NB4 (cell line): ENCODE data around the gene EPS15.

Experiments used
- DNase-seq: peaks from one replicate; pipeline ENCODE4 v3.0.0; 2010; ENCODE audit warnings: low read depth
- H3K4me3 ChIP-seq: one replicate; pipeline ENCODE4 v1.5.1; 2011; ENCODE audit warnings: mild to moderate bottlenecking, low read depth, low read length, moderate library complexity
- MYC ChIP-seq: IDR thresholded peaks from 2 replicates; pipeline ENCODE4 v1.6.1; 2011; ENCODE audit warnings: low read depth, low read length
- POLR2A ChIP-seq: IDR thresholded peaks from 2 replicates; pipeline ENCODE4 v1.6.1; 2011; ENCODE audit warnings: mild to moderate bottlenecking; ENCODE audit not compliant: insufficient read length; ENCODE audit errors: extremely low read depth
- TF ChIP-seq, protein P1 (sequence below): IDR thresholded peaks from one replicate; pipeline ENCODE4 v1.5.1; 2012; ENCODE audit warnings: low read depth, low read length
- TF ChIP-seq, protein P2 (sequence below): IDR thresholded peaks from 2 replicates; pipeline ENCODE4 v1.6.1; 2011; ENCODE audit warnings: low read depth, low read length

EPS15 gene

DNA sequence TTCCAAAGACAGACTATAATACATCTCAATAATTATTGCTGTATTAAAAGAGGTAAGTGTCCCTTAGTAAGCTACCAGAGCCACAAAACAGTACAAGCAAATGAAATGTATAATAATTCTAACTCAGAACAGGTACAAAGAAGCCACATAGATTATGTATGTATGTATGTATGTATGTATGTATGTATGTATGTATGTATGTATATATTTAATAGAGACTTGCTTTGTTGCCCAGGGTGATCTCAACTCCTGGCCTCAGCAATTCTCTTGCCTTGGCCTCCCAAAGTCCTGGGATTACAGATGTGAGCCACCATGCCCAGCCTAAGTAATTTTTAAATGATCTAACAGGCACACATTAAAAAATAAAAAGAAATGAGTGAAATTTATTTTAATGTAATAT is 86.9 kb downstream of the EPS15 start:
- TF ChIP-seq, protein P1, sequence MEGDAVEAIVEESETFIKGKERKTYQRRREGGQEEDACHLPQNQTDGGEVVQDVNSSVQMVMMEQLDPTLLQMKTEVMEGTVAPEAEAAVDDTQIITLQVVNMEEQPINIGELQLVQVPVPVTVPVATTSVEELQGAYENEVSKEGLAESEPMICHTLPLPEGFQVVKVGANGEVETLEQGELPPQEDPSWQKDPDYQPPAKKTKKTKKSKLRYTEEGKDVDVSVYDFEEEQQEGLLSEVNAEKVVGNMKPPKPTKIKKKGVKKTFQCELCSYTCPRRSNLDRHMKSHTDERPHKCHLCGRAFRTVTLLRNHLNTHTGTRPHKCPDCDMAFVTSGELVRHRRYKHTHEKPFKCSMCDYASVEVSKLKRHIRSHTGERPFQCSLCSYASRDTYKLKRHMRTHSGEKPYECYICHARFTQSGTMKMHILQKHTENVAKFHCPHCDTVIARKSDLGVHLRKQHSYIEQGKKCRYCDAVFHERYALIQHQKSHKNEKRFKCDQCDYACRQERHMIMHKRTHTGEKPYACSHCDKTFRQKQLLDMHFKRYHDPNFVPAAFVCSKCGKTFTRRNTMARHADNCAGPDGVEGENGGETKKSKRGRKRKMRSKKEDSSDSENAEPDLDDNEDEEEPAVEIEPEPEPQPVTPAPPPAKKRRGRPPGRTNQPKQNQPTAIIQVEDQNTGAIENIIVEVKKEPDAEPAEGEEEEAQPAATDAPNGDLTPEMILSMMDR: no peak
- TF ChIP-seq, protein P2, sequence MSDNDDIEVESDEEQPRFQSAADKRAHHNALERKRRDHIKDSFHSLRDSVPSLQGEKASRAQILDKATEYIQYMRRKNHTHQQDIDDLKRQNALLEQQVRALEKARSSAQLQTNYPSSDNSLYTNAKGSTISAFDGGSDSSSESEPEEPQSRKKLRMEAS: no peak
- no peak for TF ChIP-seq POLR2A
- no peak for DNase-seq
- no peak overlapping the region for H3K4me3 ChIP-seq

DNA sequence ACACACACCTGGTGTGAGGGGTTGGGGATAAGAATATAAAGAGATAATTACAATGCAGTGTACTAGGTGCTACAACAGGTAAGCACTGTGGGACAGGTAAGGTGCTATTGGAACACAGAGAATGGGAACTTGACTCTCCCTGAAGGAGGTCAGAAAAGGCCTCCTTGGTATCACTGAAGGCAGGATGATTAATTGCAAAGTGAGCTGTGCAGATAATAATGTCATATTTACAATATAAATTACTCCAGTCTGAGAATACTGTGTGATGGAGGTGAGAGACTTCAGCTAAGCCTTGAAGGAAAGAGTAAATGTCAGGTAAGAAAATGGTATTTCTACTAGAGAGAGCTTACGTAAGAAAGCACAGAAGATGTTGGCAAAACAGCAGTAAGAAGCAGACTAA is 91.6 kb downstream of the EPS15 start:
- TF ChIP-seq, protein P2: no peak
- TF ChIP-seq POLR2A (no peak), MYC (no peak)
- TF ChIP-seq, protein P1: no peak
- no peak for DNase-seq

DNA sequence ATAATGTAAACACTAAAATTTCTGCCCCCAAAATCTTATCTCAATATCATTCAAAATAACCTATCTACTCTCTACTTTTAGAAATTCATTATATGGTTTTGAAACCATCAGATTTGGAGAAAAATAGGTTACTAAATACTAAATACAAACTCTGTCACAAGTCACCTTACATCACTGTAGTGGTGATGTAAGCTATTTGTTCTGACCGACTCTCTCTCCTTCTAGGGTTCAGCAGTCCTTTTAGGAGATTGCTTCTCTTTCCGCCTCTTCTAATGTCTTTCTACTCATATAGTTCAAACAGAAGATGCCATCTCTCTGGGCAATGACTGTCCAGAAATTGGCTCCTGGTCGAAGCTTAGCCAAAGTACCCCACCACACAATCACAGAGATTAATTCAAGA is 93.1 kb downstream of the EPS15 start:
- DNase-seq: no peak
- TF ChIP-seq MYC: no peak
- TF ChIP-seq, protein P1: no peak
- TF ChIP-seq POLR2A: no peak
- TF ChIP-seq, protein P2: no peak
- H3K4me3 ChIP-seq: no peak overlapping the region

More for the DNA sequence above, 91.6 kb downstream of the EPS15 start:
- H3K4me3 ChIP-seq: no peak overlapping the region

DNA sequence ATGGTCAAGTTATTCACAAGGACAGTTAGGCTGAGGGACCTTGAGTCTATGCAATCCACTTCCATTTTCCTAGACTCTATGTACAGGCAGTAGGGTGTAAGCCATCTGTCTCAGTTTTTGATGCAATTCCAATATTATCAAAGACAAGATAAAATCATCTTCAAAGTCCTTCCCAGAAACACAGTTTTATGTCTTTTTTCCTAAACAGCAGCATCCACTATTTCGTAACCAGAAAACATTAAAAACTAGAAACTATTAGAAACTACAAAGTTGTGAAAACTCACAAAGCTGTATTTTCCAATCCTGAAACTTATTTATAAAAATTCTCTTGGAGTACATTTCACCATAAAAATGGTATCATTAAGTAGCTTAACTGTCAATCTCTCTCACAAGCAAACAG is 93.8 kb downstream of the EPS15 start:
- TF ChIP-seq POLR2A: no peak
- TF ChIP-seq, protein P1: no peak
- TF ChIP-seq, protein P2: no peak
- no peak overlapping the region for H3K4me3 ChIP-seq
- DNase-seq: no peak

DNA sequence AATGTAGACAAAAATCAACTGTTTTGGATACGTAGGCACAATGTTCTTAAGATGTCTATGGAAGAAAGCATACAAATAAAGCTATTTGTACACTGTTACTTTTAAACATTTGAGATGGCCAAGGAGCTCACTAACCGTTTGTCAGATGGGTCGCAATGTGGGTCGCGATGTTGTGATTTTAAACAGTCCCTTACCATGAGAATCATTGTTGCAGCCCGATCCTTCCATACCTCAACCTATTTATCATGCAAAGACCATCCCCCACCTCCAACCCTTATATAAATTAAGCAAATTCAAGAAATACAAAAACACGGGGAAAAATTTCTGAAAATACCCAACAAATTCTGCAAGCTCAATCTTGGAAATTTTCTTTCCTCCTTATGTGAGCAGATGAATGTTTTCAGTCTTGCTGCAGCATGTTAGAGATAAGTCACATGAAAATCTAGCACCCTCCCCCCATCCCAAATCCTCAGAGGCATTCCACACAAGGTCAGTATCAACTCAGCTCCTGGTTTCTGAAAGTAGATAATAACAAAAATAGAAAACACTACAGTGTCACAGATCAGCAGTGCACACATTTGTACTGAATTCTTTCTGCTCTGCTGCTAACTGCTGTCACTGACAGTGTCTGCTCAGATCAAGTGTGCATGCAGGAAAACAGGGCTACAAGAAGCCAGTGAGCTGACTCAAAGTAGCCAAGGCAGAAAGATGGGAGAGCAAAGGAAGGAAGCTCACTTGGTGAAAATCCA is 95.8 kb downstream of the EPS15 start:
- DNase-seq: no peak
- H3K4me3 ChIP-seq: no peak overlapping the region
- no peak for TF ChIP-seq POLR2A
- no peak for TF ChIP-seq MYC
- TF ChIP-seq, protein P1: no peak
- TF ChIP-seq, protein P2: no peak

DNA sequence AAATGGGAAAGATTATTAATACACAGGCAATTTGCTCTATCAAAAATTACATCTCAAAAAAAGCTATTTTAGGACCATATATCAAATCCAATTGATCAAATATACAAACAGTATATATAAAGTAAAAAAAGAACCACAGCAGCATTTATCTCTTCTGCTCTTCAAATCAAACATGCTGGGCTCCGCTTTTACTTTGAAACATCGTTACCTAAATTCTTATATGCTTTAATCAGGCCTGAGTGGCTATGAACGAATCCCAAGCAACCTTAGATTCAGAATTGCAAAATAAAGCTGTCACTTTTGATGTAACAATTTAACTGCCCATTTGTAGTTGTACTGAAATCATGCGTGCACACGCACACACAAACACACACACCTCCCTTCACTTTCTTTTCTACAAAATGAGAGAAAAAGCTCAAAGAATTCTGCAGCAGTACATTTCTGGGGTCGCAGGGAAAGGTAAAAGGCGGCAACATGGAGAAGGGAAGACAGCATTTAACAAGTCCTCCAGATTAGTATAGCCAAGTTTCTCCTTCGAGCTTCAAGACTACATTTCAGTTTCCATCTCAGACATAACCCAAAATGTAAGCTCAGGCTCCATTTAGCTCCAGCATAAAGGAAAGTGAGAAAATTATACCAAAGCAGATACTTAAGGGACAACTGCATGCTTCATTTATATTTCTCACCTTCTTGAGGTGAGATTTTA is 96.5 kb downstream of the EPS15 start:
- DNase-seq: no peak
- no peak overlapping the region for H3K4me3 ChIP-seq
- TF ChIP-seq MYC (no peak), POLR2A (no peak)
- TF ChIP-seq, protein P1: no peak
- TF ChIP-seq, protein P2: no peak
